ENCODE data around the gene ITGAV. TPM values are rescaled to one million over a fixed set of nuclear protein-coding genes. Genes with fewer than 3 reads are reported as not detected.

ITGAV gene
- total and polyA plus RNA-seq, 4 donors = 6.6 to 31.3 (median 12.0) TPM

DNA sequence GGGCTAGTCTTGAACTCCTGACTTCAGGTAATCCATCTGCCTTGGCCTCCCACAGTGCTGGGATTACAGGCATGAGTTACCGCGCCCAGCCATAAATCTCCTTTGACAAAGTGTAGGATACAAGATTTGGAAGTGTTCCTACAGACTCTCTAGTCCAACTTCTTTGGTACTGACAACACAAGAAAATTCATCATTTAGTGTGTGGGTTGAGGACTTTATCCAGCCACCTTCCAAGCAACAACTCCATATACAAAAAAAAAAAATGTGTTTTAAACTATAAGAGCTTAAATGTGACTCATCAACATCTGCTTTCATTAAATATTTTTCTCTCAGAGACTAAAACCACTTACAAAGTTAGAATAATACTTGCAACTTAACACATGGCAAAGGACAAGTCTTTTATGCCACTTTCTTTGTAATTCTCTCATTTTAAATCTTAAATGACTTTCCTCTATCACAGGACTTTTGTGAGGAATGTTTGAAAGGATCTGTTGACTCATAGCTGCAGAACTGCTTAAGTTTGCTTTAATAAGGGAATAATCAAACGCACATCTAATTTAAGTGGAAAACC is 46.2 kb upstream of the ITGAV start (continued):
- TF ChIP-seq, protein P1, sequence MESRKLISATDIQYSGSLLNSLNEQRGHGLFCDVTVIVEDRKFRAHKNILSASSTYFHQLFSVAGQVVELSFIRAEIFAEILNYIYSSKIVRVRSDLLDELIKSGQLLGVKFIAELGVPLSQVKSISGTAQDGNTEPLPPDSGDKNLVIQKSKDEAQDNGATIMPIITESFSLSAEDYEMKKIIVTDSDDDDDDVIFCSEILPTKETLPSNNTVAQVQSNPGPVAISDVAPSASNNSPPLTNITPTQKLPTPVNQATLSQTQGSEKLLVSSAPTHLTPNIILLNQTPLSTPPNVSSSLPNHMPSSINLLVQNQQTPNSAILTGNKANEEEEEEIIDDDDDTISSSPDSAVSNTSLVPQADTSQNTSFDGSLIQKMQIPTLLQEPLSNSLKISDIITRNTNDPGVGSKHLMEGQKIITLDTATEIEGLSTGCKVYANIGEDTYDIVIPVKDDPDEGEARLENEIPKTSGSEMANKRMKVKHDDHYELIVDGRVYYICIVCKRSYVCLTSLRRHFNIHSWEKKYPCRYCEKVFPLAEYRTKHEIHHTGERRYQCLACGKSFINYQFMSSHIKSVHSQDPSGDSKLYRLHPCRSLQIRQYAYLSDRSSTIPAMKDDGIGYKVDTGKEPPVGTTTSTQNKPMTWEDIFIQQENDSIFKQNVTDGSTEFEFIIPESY (IDR thresholded peaks at IDR 0.05) = no peak
- TF ChIP-seq RXRA (IDR thresholded peaks at IDR 0.05) (no peak), HNF4G (IDR thresholded peaks at IDR 0.05) (no peak), YY1 (IDR thresholded peaks at IDR 0.05) (no peak)

- Histone ChIP-seq H3K36me3 (ENCODE audit: control insufficient read depth in 4 of 4, insufficient read depth in 3 of 4, low read depth in 1 of 4, low read length in 3 of 4) (no peaks in the 10 kb centered on the region), H3K27ac (ENCODE audit: low read depth in 1 of 2, low read length in 2 of 2) (peak overlapping the region; percentile 21 to 57), H3K9me3 (ENCODE audit: control insufficient read depth in 4 of 4, low read length in 3 of 4) (no peaks in the 10 kb centered on the region), H3K4me3 (ENCODE audit: low read depth in 1 of 3, low read length in 3 of 3) (no peak overlapping the region), H3K9ac (ENCODE audit: low read depth in 1 of 2, low read length in 2 of 2) (no peak overlapping the region), H3K27me3 (ENCODE audit: control insufficient read depth in 4 of 4, insufficient read depth in 4 of 4, low read length in 3 of 4) (no peaks in the 10 kb centered on the region), H3K4me1 (ENCODE audit: control insufficient read depth in 4 of 4, insufficient read depth in 4 of 4, low read length in 3 of 4) (no peaks in the 10 kb centered on the region)
- WGBS = 74% methylated on average over 1 of the region's 1 CpG
- DNase-seq (ENCODE audit: low spot score) = no peak
- TF ChIP-seq SP1 (IDR thresholded peaks at IDR 0.05) (peak; percentile 37), RXRA (IDR thresholded peaks at IDR 0.05) (peak in 1 of 2 donors; percentile 31), MAX (IDR thresholded peaks at IDR 0.05) (no peak), EGR1 (IDR thresholded peaks at IDR 0.05; ENCODE audit: low read depth in 2 of 2) (no peak), FOXA1 (IDR thresholded peaks at IDR 0.05) (no peak), JUND (IDR thresholded peaks at IDR 0.05) (peak; percentile 34), RAD21 (IDR thresholded peaks at IDR 0.05) (peak in 1 of 2 donors; percentile 16)
These were observed 45.6 kb upstream of the ITGAV start for GRCh38 chr2:186544255-186544675.

DNA sequence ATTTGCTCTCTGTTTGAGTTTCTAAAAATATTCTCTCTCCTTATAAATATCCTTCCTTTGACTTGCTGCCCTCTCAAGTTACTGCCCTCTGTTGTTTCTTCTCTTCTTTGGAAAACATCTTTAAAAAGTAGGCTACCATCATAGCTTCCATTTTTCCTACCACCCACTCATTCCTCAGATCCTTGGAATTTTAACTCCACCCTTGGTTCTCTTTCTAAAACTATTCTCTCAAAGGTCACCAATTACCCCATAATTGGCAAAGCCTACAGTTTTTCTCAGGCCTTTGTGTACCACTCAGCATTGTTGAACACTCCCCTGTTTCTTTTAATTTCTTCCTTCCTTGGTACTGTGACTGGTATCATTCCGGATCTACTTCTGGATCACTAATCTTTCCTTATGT is 43.0 kb upstream of the ITGAV start:
- no peaks in the 10 kb centered on the region for H3K4me1 ChIP-seq (ENCODE audit: control insufficient read depth in 4 of 4, insufficient read depth in 4 of 4, low read length in 3 of 4)
- no peak overlapping the region for H3K9ac ChIP-seq (ENCODE audit: low read depth in 1 of 2, low read length in 2 of 2)
- DNase-seq (ENCODE audit: low spot score) = no peak
- H3K9me3 ChIP-seq (ENCODE audit: control insufficient read depth in 4 of 4, low read length in 3 of 4) = no peaks in the 10 kb centered on the region
- no peaks in the 10 kb centered on the region for H3K27me3 ChIP-seq (ENCODE audit: control insufficient read depth in 4 of 4, insufficient read depth in 4 of 4, low read length in 3 of 4)
- TF ChIP-seq YY1 (IDR thresholded peaks at IDR 0.05) = no peak
- no peak for TF ChIP-seq HNF4G (IDR thresholded peaks at IDR 0.05)
- no peak for TF ChIP-seq REST (IDR thresholded peaks at IDR 0.05)
- TF ChIP-seq JUND (IDR thresholded peaks at IDR 0.05) = no peak
- no peak for TF ChIP-seq GABPA (IDR thresholded peaks at IDR 0.05 in 1 of 2, conservative IDR thresholded peaks at IDR 0.05 in 1 of 2)
- no peak for TF ChIP-seq FOXA1 (IDR thresholded peaks at IDR 0.05)
- no peak for TF ChIP-seq NR2F2 (IDR thresholded peaks at IDR 0.05)
- no peak for TF ChIP-seq MAX (IDR thresholded peaks at IDR 0.05)
- TF ChIP-seq TAF1 (conservative IDR thresholded peaks at IDR 0.05) = no peak
- TF ChIP-seq HNF4A (conservative IDR thresholded peaks at IDR 0.05) = no peak
- TF ChIP-seq SP1 (IDR thresholded peaks at IDR 0.05) = no peak
- TF ChIP-seq FOXA2 (IDR thresholded peaks at IDR 0.05) = no peak
- TF ChIP-seq RXRA (IDR thresholded peaks at IDR 0.05) = no peak
- no peak for TF ChIP-seq RAD21 (IDR thresholded peaks at IDR 0.05)
- no peak for TF ChIP-seq CTCF (IDR thresholded peaks at IDR 0.05; ENCODE audit: low read depth, low read length, missing input control)
- TF ChIP-seq ATF3 (IDR thresholded peaks at IDR 0.05) = no peak
- TF ChIP-seq, protein P1 (IDR thresholded peaks at IDR 0.05) = no peak
- TF ChIP-seq EGR1 (IDR thresholded peaks at IDR 0.05; ENCODE audit: low read depth in 2 of 2) = no peak
- no peak overlapping the region for H3K27ac ChIP-seq (ENCODE audit: low read depth in 1 of 2, low read length in 2 of 2)
- no peak overlapping the region for H3K4me3 ChIP-seq (ENCODE audit: low read depth in 1 of 3, low read length in 3 of 3)
- 0% methylated on average over 1 of the region's 1 CpG for WGBS
- H3K36me3 ChIP-seq (ENCODE audit: control insufficient read depth in 4 of 4, insufficient read depth in 3 of 4, low read depth in 1 of 4, low read length in 3 of 4) = no peaks in the 10 kb centered on the region

Measured in liver (tissue), 9 donors.